PC-9 (cell line): ENCODE measurements around the gene RBMS1.

Source experiments
- CTCF ChIP-seq: fragments of 200-600 bp; sonication (generic); conservative IDR thresholded peaks from 2 replicates; pipeline ENCODE4 v1.6.1; 2017; ENCODE audit warnings: mixed run types, antibody characterized with exemption, mild to moderate bottlenecking, moderate library complexity
- EZH2 ChIP-seq: fragments of 200-600 bp; sonication (generic); IDR thresholded peaks from 2 replicates; pipeline ENCODE4 v1.8.0; 2017; ENCODE audit warnings: antibody characterized with exemption, low read depth

- TF ChIP-seq EZH2 (no peak), CTCF (no peak)
Observed at GRCh38 chr2:160478660-160479059, 14.9 kb downstream of the RBMS1 start.
